ENCODE measurements around the gene SH3BP4.

DNA sequence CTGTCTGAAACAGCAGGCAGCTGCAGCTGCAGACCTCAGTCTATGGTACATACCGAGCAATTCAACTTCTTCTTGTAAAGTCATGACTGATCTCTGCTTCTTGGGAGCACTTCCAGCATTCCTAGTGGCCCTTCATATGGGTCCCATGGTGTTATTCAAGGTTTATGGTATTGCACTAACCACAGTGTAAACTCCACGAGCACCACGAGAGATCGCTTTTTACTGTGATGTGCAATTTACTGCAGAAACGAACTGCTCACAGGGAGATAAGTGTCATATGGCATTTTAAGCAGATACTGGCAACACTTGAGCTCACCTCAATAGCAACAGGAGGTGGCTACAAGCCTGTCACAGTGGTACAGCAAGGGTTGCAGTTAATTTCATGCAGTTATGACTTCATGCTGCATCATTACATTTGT is 38.6 kb upstream of the SH3BP4 start:
- TF ChIP-seq CTCF (IDR thresholded peaks at IDR 0.05) = no peak
- no peak for TF ChIP-seq EZH2phosphoT487 (IDR thresholded peaks at IDR 0.05)
- no peak for TF ChIP-seq EZH2 (IDR thresholded peaks at IDR 0.05)

All from neural progenitor cell (in vitro differentiated cells).